ENCODE results near the gene CDON.

GRCh38 chr11:125931668-125932067 lies 131.0 kb downstream of the CDON start:
- no peak for TF ChIP-seq CTCF (IDR thresholded peaks at IDR 0.05)
- TF ChIP-seq TCF7 (CRISPR knock-in tag; IDR thresholded peaks at IDR 0.05; ENCODE audit: low read depth) = no peak
- TF ChIP-seq NR3C1 (CRISPR knock-in tag; conservative IDR thresholded peaks at IDR 0.05; ENCODE audit: low read depth) = no peak
- TF ChIP-seq NR2C2 (CRISPR knock-in tag; IDR thresholded peaks at IDR 0.05) = no peak
